ENCODE measurements around the gene C3orf33. TPM values are rescaled to one million over a fixed set of nuclear protein-coding genes. Genes with fewer than 3 reads are reported as not detected.

Gene C3orf33
- total and polyA plus RNA-seq, 2 experiments from 2014 or later = 3.5 to 4.7 TPM

- TF ChIP-seq, protein P1, sequence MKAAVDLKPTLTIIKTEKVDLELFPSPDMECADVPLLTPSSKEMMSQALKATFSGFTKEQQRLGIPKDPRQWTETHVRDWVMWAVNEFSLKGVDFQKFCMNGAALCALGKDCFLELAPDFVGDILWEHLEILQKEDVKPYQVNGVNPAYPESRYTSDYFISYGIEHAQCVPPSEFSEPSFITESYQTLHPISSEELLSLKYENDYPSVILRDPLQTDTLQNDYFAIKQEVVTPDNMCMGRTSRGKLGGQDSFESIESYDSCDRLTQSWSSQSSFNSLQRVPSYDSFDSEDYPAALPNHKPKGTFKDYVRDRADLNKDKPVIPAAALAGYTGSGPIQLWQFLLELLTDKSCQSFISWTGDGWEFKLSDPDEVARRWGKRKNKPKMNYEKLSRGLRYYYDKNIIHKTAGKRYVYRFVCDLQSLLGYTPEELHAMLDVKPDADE (IDR thresholded peaks at IDR 0.05) = no peak
- TF ChIP-seq EZH2 (IDR thresholded peaks at IDR 0.05; ENCODE audit: low read depth, unreplicated experiment) (no peak), NANOG (IDR thresholded peaks at IDR 0.05; ENCODE audit: borderline replicate concordance) (no peak)
Observed at GRCh38 chr3:155757577-155757976, 48.5 kb downstream of the C3orf33 start (continued).

DNA sequence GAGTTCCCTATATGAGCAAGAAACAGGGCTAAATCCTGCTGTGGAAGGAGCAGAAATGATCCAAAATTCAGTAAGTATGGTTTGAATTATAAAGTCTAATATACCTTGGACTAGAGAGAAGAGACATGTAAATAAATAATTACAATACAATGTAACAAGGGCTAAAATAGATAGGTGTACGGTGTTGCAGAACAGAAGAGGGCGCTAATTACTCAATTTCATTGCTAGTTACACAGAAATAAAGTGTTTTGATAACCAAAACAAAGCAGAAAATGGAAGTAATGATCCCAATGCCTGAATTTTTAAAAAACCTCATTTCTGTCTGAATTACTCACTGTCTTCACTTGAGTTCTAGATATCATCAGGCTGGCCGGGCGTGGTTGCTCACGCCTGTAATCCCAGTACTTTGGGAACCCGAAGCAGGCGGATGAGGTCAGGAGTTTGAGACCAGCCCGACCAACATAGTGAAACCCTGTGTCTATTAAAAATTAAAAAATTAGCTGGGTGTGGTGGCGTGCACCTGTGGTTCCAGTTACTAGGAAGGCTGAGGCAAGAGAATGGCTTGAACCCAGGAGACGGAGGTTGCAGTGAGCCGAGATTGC lies 52.9 kb downstream of the C3orf33 start:
- Histone ChIP-seq H3K36me3 (ENCODE audit: insufficient read depth) (no peaks in the 10 kb centered on the region), H3K27me3 (ENCODE audit: insufficient read depth) (no peaks in the 10 kb centered on the region), H3K4me1 (ENCODE audit: insufficient read depth) (peaks cover 35% of the 10 kb centered on the region), H3K9me2 (ENCODE audit: insufficient read depth) (no peaks in the 10 kb centered on the region), H3K4me2 (no peak overlapping the region), H3K4me3 (no peak overlapping the region), H3K79me2 (replicated peaks; ENCODE audit: insufficient read depth) (no peaks in the 10 kb centered on the region), H4K20me1 (replicated peaks; ENCODE audit: insufficient read depth) (no peaks in the 10 kb centered on the region), H2AFZ (no peak overlapping the region), H3F3A (replicated peaks; ENCODE audit: low read depth) (no peaks in the 10 kb centered on the region), H3K27ac (ENCODE audit: low read depth) (no peak overlapping the region)
- TF ChIP-seq STAT1 (IDR thresholded peaks at IDR 0.05; ENCODE audit: unreplicated experiment) (no peak), CREB1 (CRISPR knock-in tag; IDR thresholded peaks at IDR 0.05; ENCODE audit: low read depth) (no peak), CTCF (conservative IDR thresholded peaks at IDR 0.05; ENCODE audit: low read depth in 2 of 2) (peak; percentile 67 to 84), EZH2 (IDR thresholded peaks at IDR 0.05; ENCODE audit: low read depth, unreplicated experiment) (no peak), POLR2AphosphoS5 (IDR thresholded peaks at IDR 0.05; ENCODE audit: low read depth) (no peak), ZNF462 (CRISPR knock-in tag; IDR thresholded peaks at IDR 0.05) (no peak), JUNB (IDR thresholded peaks at IDR 0.05; ENCODE audit: unreplicated experiment) (no peak)
- TF ChIP-seq, protein P1 (IDR thresholded peaks at IDR 0.05) = no peak
- Mint-ChIP-seq H3K36me3 (ENCODE audit: low read depth) (no peaks in the 10 kb centered on the region), H3K27me3 (ENCODE audit: insufficient read depth, low read depth, poor library complexity) (peaks cover 2% of the 10 kb centered on the region), H3K4me3 (no peak overlapping the region), H3K4me1 (peaks cover 30% of the 10 kb centered on the region), H3K27ac (no peak overlapping the region), H3K9me3 (no peaks in the 10 kb centered on the region)
- DNase-seq (ENCODE audit: low spot score) (peak; percentile 60), ATAC-seq (peak; percentile 59; the same call in 2 of the 3 replicates)

All from GM23338 (cell line).